MM.1S (cell line): Measurements from ENCODE around the gene COG5.

ENCODE experiments used
- DNase-seq: peaks from one replicate; pipeline ENCODE4 v3.0.0-alpha.2; 2015
- H2AFZ ChIP-seq: fragments of 300-600 bp; sonication (generic); 2 replicates; pipeline ENCODE4 v1.6.0; 2016; ENCODE audit warnings: antibody characterized with exemption, low read length
- H3F3A ChIP-seq: fragments of 300-600 bp; sonication (generic); 2 replicates; pipeline ENCODE4 v1.6.1; 2016; ENCODE audit warnings: mild to moderate bottlenecking, antibody characterized with exemption, low read length, moderate library complexity, mixed read lengths; ENCODE audit not compliant: insufficient read depth
- H3K27ac ChIP-seq: fragments of 300-600 bp; sonication (generic); 2 replicates; pipeline ENCODE4 v1.5.1; 2016; ENCODE audit warnings: mild to moderate bottlenecking, low read length
- H3K27me3 ChIP-seq: fragments of 300-600 bp; sonication (generic); replicated peaks from 2 replicates; pipeline ENCODE4 v1.6.0; 2016; ENCODE audit warnings: low read length; ENCODE audit not compliant: insufficient read depth
- H3K36me3 ChIP-seq: fragments of 300-600 bp; sonication (generic); replicated peaks from 2 replicates; pipeline ENCODE4 v1.6.1; 2016; ENCODE audit warnings: mild to moderate bottlenecking, low read length, mixed read lengths; ENCODE audit not compliant: insufficient read depth
- H3K4me1 ChIP-seq: fragments of 300-600 bp; sonication (generic); 2 replicates; pipeline ENCODE4 v1.6.1; 2016; ENCODE audit warnings: low read length, mixed read lengths
- H3K4me2 ChIP-seq: fragments of 300-600 bp; sonication (generic); 2 replicates; pipeline ENCODE4 v1.6.0; 2016; ENCODE audit warnings: low read depth, low read length
- H3K4me3 ChIP-seq: fragments of 300-600 bp; sonication (generic); 2 replicates; pipeline ENCODE4 v1.5.1; 2016; ENCODE audit warnings: low read length, mixed read lengths
- H3K79me2 ChIP-seq: fragments of 300-600 bp; sonication (generic); 2 replicates; pipeline ENCODE4 v1.6.1; 2016; ENCODE audit warnings: mixed run types, low read length, mixed read lengths
- H3K9ac ChIP-seq: fragments of 300-600 bp; sonication (generic); 2 replicates; pipeline ENCODE4 v1.6.1; 2016; ENCODE audit warnings: low read length, mixed read lengths
- H3K9me2 ChIP-seq: fragments of 300-600 bp; sonication (generic); replicated peaks from 2 replicates; pipeline ENCODE4 v1.6.1; 2016; ENCODE audit warnings: mild to moderate bottlenecking, low read length, mixed read lengths; ENCODE audit not compliant: insufficient read depth
- H3K9me3 ChIP-seq: fragments of 300-600 bp; sonication (generic); replicated peaks from 2 replicates; pipeline ENCODE4 v1.6.1; 2016; ENCODE audit warnings: mild to moderate bottlenecking, low read length, mixed read lengths; ENCODE audit not compliant: insufficient read depth
- H4K20me1 ChIP-seq: fragments of 300-600 bp; sonication (generic); 2 replicates; pipeline ENCODE4 v1.6.1; 2016; ENCODE audit warnings: mild to moderate bottlenecking, low read length, moderate library complexity, mixed read lengths; ENCODE audit not compliant: insufficient read depth
- EZH2 ChIP-seq: fragments of 300-600 bp; sonication (generic); optimal IDR thresholded peaks from 2 replicates; pipeline ENCODE3; 2017; ENCODE audit warnings: low read depth, mild to moderate bottlenecking, antibody characterized with exemption, low read length, mixed read lengths
- EZH2phosphoT487 ChIP-seq: fragments of 300-600 bp; sonication (generic); IDR thresholded peaks from 2 replicates; pipeline ENCODE4 v1.6.1; 2018; ENCODE audit warnings: antibody characterized with exemption, low read length
- TF ChIP-seq, protein P1 (sequence below): fragments of 300-600 bp; sonication (generic); IDR thresholded peaks from 2 replicates; pipeline ENCODE4 v1.5.1; 2016; ENCODE audit warnings: antibody characterized with exemption, low read length, mixed read lengths

The COG5 gene

DNA sequence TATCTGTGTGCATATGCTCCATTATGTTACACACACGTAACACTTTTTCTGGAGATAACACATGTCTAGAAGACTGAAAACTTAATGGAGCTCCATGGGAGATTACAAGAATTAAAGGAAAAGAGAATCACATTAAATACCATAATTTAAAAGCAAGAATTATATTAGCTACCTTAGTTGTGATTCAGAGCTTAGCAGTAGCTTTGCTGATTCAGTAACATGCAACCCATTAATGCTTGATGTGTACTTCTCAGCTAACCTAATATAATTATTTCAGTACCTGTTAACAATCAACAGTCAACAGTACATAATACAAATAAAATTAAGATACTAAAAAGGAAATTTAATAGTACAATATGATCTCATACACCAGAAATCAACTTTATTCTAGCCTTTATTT, 167.6 kb downstream of the COG5 start:
- no peak overlapping the region for H3K27ac ChIP-seq
- no peak overlapping the region for H3K4me2 ChIP-seq
- no peak for TF ChIP-seq EZH2
- TF ChIP-seq, protein P1, sequence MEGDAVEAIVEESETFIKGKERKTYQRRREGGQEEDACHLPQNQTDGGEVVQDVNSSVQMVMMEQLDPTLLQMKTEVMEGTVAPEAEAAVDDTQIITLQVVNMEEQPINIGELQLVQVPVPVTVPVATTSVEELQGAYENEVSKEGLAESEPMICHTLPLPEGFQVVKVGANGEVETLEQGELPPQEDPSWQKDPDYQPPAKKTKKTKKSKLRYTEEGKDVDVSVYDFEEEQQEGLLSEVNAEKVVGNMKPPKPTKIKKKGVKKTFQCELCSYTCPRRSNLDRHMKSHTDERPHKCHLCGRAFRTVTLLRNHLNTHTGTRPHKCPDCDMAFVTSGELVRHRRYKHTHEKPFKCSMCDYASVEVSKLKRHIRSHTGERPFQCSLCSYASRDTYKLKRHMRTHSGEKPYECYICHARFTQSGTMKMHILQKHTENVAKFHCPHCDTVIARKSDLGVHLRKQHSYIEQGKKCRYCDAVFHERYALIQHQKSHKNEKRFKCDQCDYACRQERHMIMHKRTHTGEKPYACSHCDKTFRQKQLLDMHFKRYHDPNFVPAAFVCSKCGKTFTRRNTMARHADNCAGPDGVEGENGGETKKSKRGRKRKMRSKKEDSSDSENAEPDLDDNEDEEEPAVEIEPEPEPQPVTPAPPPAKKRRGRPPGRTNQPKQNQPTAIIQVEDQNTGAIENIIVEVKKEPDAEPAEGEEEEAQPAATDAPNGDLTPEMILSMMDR, result no peak
- no peak for TF ChIP-seq EZH2phosphoT487
- H3K9ac ChIP-seq, result no peak overlapping the region
- no peaks in the 10 kb centered on the region for H3F3A ChIP-seq
- no peak for DNase-seq
- no peak overlapping the region for H3K4me3 ChIP-seq
- no peak overlapping the region for H2AFZ ChIP-seq
- H3K27me3 ChIP-seq, result no peaks in the 10 kb centered on the region
- H4K20me1 ChIP-seq, result no peaks in the 10 kb centered on the region
- H3K79me2 ChIP-seq, result no peaks in the 10 kb centered on the region
- H3K9me3 ChIP-seq, result no peaks in the 10 kb centered on the region
- H3K4me1 ChIP-seq, result no peaks in the 10 kb centered on the region
- H3K9me2 ChIP-seq, result no peaks in the 10 kb centered on the region
- no peaks in the 10 kb centered on the region for H3K36me3 ChIP-seq

DNA sequence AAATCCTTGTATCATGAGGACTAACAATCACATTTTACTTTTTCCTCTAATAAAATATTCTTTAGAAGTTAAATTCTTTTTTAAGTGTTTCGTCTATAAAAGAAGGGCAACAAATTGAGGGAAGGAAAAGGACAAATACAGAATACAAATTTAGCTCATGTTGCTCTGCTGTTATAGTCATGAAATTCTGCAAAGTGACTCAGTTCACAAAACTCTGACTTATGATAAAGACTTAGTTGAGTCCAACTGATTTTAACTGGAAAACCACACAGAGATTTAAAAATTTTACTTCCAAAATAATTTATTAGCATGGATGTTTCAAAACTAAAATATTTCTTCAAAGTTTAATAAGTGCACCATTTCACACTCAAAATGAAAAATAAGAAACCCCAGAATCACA, 168.9 kb downstream of the COG5 start:
- no peaks in the 10 kb centered on the region for H3K27me3 ChIP-seq
- no peak overlapping the region for H3K9ac ChIP-seq
- H3F3A ChIP-seq, result no peaks in the 10 kb centered on the region
- no peak overlapping the region for H2AFZ ChIP-seq
- H3K9me3 ChIP-seq, result no peaks in the 10 kb centered on the region
- no peak for TF ChIP-seq EZH2phosphoT487
- no peak for DNase-seq
- H3K9me2 ChIP-seq, result no peaks in the 10 kb centered on the region
- H3K4me3 ChIP-seq, result no peak overlapping the region
- H4K20me1 ChIP-seq, result no peaks in the 10 kb centered on the region
- no peak overlapping the region for H3K27ac ChIP-seq
- no peaks in the 10 kb centered on the region for H3K36me3 ChIP-seq
- no peaks in the 10 kb centered on the region for H3K79me2 ChIP-seq
- H3K4me2 ChIP-seq, result no peak overlapping the region
- H3K4me1 ChIP-seq, result no peaks in the 10 kb centered on the region

DNA sequence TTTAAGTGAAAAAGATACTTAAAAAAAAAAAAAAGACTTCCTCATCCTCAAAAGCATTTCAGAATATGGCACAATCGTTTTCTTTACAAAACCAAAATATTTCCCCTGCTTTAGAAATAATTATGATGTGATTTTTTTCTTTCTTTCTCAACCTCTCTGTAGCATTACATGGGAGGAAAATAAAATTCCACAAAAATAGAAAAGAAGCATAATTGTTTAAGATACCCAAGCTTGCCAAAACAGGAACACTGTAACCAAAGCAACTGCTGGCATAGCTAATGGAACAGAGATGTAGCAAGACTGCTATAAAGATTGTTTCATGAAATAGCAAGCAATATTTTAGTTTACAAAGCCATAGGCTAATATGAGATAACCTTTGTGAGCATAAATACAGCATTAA, 169.4 kb downstream of the COG5 start:
- Histone ChIP-seq H3K9me3 (no peaks in the 10 kb centered on the region), H3K4me2 (no peak overlapping the region), H3K9me2 (no peaks in the 10 kb centered on the region), H3K9ac (no peak overlapping the region), H3K4me1 (no peaks in the 10 kb centered on the region), H3K27me3 (no peaks in the 10 kb centered on the region), H2AFZ (no peak overlapping the region), H3K27ac (no peak overlapping the region), H3K36me3 (no peaks in the 10 kb centered on the region), H3F3A (no peaks in the 10 kb centered on the region), H3K4me3 (no peak overlapping the region), H3K79me2 (no peaks in the 10 kb centered on the region), H4K20me1 (no peaks in the 10 kb centered on the region)
- TF ChIP-seq EZH2, result no peak
- TF ChIP-seq, protein P1, result no peak
- TF ChIP-seq EZH2phosphoT487, result no peak
- DNase-seq, result no peak

DNA sequence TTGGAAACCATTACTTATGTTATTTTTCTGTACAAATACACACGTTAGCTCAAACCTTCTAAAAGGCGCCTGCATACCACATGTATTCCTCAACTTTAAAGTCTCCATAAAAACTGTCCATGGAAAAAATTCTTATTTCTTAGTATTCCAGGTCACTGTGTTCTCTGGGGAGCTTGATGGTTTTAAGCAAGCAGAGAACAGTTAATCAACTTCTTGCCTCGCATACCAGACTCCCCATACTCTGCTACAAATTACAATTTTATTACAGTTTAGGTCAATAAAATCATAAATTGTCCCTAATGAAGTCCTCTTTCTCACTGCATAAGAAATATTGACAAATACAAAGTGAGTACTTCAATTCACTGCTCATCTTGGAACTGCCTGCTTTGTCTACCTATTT, 170.9 kb downstream of the COG5 start:
- no peaks in the 10 kb centered on the region for H3F3A ChIP-seq
- no peaks in the 10 kb centered on the region for H3K79me2 ChIP-seq
- H3K27me3 ChIP-seq, result no peaks in the 10 kb centered on the region
- no peak overlapping the region for H3K4me3 ChIP-seq
- no peaks in the 10 kb centered on the region for H4K20me1 ChIP-seq
- H3K4me1 ChIP-seq, result no peaks in the 10 kb centered on the region
- H3K27ac ChIP-seq, result no peak overlapping the region
- H3K9me2 ChIP-seq, result no peaks in the 10 kb centered on the region
- H3K4me2 ChIP-seq, result no peak overlapping the region
- H3K9me3 ChIP-seq, result no peaks in the 10 kb centered on the region
- no peak for DNase-seq
- H3K9ac ChIP-seq, result no peak overlapping the region
- TF ChIP-seq EZH2phosphoT487, result no peak
- TF ChIP-seq, protein P1, result no peak
- no peak for TF ChIP-seq EZH2
- no peaks in the 10 kb centered on the region for H3K36me3 ChIP-seq
- H2AFZ ChIP-seq, result no peak overlapping the region
